Kidney (tissue), 14 donors: Measurements from ENCODE around the gene NDUFS2. TPM values are rescaled to one million over a fixed set of nuclear protein-coding genes. Genes with fewer than 3 reads are reported as not detected.

Source experiments
- DNase-seq, 5 donors: peaks; one replicate each; pipeline ENCODE4 v3.0.0-alpha.2; 2013 to 2020
- FAIRE-seq: peaks from 2 replicates; lab custom pipeline; 2012; peaks lifted over from hg19 to GRCh38; lab: Jason Lieb, UNC
- H3K27ac ChIP-seq, 2 donors: one replicate each; pipeline ENCODE4 v1.7.0; 2013; ENCODE audit warnings: low read depth in 2 of 2, low read length in 2 of 2, inconsistent platforms in 1 of 2
- H3K27me3 ChIP-seq: one replicate; pipeline ENCODE4 v1.7.1; 2013; ENCODE audit warnings: low read length, inconsistent platforms; ENCODE audit not compliant: control insufficient read depth, insufficient read depth
- H3K36me3 ChIP-seq, 3 donors: one replicate each; pipeline versions ENCODE4 v1.7.0 to v1.7.1; 2013; ENCODE audit warnings: low read length in 3 of 3, control low read depth in 1 of 3, inconsistent platforms in 1 of 3; ENCODE audit not compliant: insufficient read depth in 3 of 3, control insufficient read depth in 2 of 3
- H3K4me1 ChIP-seq, 3 donors: one replicate each; pipeline versions ENCODE4 v1.7.0 to v1.7.1; 2013; ENCODE audit warnings: low read length in 3 of 3, inconsistent platforms in 1 of 3, low read depth in 1 of 3; ENCODE audit not compliant: control insufficient read depth in 2 of 3, insufficient read depth in 2 of 3
- H3K4me3 ChIP-seq, 3 donors: one replicate each; pipeline versions ENCODE4 v1.7.0 to v1.8.1; 2013; ENCODE audit warnings: low read length in 3 of 3, control low read depth in 1 of 3, inconsistent platforms in 1 of 3
- H3K9ac ChIP-seq, 3 donors: one replicate each; pipeline versions ENCODE4 v1.7.0 to v1.7.1; 2013; ENCODE audit warnings: low read length in 3 of 3, control low read depth in 1 of 3, inconsistent platforms in 1 of 3
- H3K9me3 ChIP-seq, 3 donors: one replicate each; pipeline versions ENCODE4 v1.7.0 to v1.7.1; 2013; ENCODE audit warnings: low read length in 3 of 3, control low read depth in 1 of 3, inconsistent platforms in 1 of 3; ENCODE audit not compliant: control insufficient read depth in 2 of 3, insufficient read depth in 1 of 3
- CTCF ChIP-seq: IDR thresholded peaks from 3 replicates; pipeline ENCODE4 v1.5.1; 2012; ENCODE audit warnings: mild to moderate bottlenecking, moderate library complexity, borderline replicate concordance; ENCODE audit not compliant: insufficient read depth; ENCODE audit errors: extremely low read depth
- intact Hi-C: fragments of 100-400 bp; cut with DNase I; formaldehyde crosslinking; loops from one replicate; pipeline ENCODE4 v1.11.1; 2022
- polyA plus RNA-seq: library from polyadenylated mRNA; stranded (reverse); fragments of 350-450 nt; fragmentation: Illumina TruSeq; extraction: RNeasy Lipid Tissue Mini Kit (QIAGEN cat#74804); gene quantifications from one replicate; pipeline ENCODE4 v1.2.3, GENCODE V29; 2014; ENCODE audit warnings: low read depth, low replicate concordance; ENCODE audit not compliant: insufficient read depth
- total RNA-seq: library from RNA; stranded (reverse); fragmentation: NEBNext Ultra II Directional; extraction: Animal tissue kit (Norgen Biotek cat#: 25700); gene quantifications from one replicate; pipeline ENCODE4 v1.2.1, GENCODE V29; 2021
- donor health status: control.
- donor health status: control.
- donor health status: control.
- donor health status: control.
- donor health status: control.
- donor health status: DM: yes; HTN: yes; CAD: no.
- donor health status: Normal renal cell carcinoma (clear cell type).

The NDUFS2 gene
- total and polyA plus RNA-seq, 2 donors from 2014 or later, result 92.7 to 197 TPM

- H3K27ac ChIP-seq, result peak overlapping the region; percentile 83 to 94
- H3K9ac ChIP-seq, result peak overlapping the region; percentile 83 to 95 (median 83)
- peaks cover 4 to 13% (median 8%) of the 10 kb centered on the region in 3 donors for H3K36me3 ChIP-seq
- H3K9me3 ChIP-seq, result no peaks in the 10 kb centered on the region
- no peak for TF ChIP-seq CTCF
- peaks cover 0 to 18% (median 11%) of the 10 kb centered on the region in 3 donors for H3K4me1 ChIP-seq
- peak overlapping the region; percentile 87 to 92 (median 88) for H3K4me3 ChIP-seq
- DNase-seq (no peak), FAIRE-seq (no peak)
- no peaks in the 10 kb centered on the region for H3K27me3 ChIP-seq
- intact Hi-C loops, result no loop called here
These were observed 42.3 kb upstream of the NDUFS2 start for GRCh38 chr1:161159913-161160243.

- peak in 2 of 5 donors; percentile 61 to 74 for DNase-seq
- no peak overlapping the region for H3K9ac ChIP-seq
- FAIRE-seq, result no peak
- peaks cover 4 to 14% (median 8%) of the 10 kb centered on the region in 3 donors for H3K36me3 ChIP-seq
- H3K27ac ChIP-seq, result no peak overlapping the region
- intact Hi-C loops, result no loop called here
- no peaks in the 10 kb centered on the region for H3K9me3 ChIP-seq
- TF ChIP-seq CTCF, result no peak
- H3K4me1 ChIP-seq, result peaks cover 0 to 15% (median 11%) of the 10 kb centered on the region in 3 donors
- no peaks in the 10 kb centered on the region for H3K27me3 ChIP-seq
- H3K4me3 ChIP-seq, result no peak overlapping the region
These were observed 41.5 kb upstream of the NDUFS2 start for GRCh38 chr1:161160671-161161145.

- no peak for DNase-seq
- no peak overlapping the region for H3K9ac ChIP-seq
- H3K27ac ChIP-seq, result no peak overlapping the region
- H3K36me3 ChIP-seq, result peaks cover 4 to 14% (median 8%) of the 10 kb centered on the region in 3 donors
- no peak for FAIRE-seq
- no peaks in the 10 kb centered on the region for H3K9me3 ChIP-seq
- intact Hi-C loops, result no loop called here
- TF ChIP-seq CTCF, result no peak
- H3K4me3 ChIP-seq, result no peak overlapping the region
- no peaks in the 10 kb centered on the region for H3K27me3 ChIP-seq
- peaks cover 0 to 16% (median 11%) of the 10 kb centered on the region in 3 donors for H3K4me1 ChIP-seq
These were observed 40.5 kb upstream of the NDUFS2 start for GRCh38 chr1:161161652-161162051.

- Histone ChIP-seq H3K9ac (no peak overlapping the region), H3K9me3 (no peaks in the 10 kb centered on the region), H3K27me3 (no peaks in the 10 kb centered on the region), H3K4me1 (peaks cover 0 to 20% (median 11%) of the 10 kb centered on the region in 3 donors), H3K36me3 (peaks cover 4 to 14% (median 8%) of the 10 kb centered on the region in 3 donors), H3K4me3 (no peak overlapping the region), H3K27ac (no peak overlapping the region)
- no peak for FAIRE-seq
- DNase-seq, result no peak
- TF ChIP-seq CTCF, result no peak
- intact Hi-C loops, result no loop called here
These were observed 40.1 kb upstream of the NDUFS2 start for GRCh38 chr1:161162052-161162451.
